HEK293 (cell line): Measurements from ENCODE around the gene BBX.

Source experiments
- CTCF ChIA-PET: fragments of 350-600 bp; formaldehyde crosslinking; extraction: SDS; loops from one replicate; lab custom pipeline; 2021; ENCODE audit warnings: antibody characterized with exemption; lab: Yijun Ruan, JAX
- POLR2A ChIA-PET: fragments of 300-600 bp; formaldehyde crosslinking; extraction: SDS; loops from one replicate; lab custom pipeline; 2020; ENCODE audit warnings: antibody characterized with exemption, inconsistent platforms; lab: Yijun Ruan, JAX
- H3K27ac ChIP-seq: fragments of 200-500 bp; sonication (Bioruptor generic); 2 replicates; pipeline ENCODE4 v1.5.1; 2014; ENCODE audit warnings: low read depth, low read length, control low read depth, inconsistent platforms; ENCODE audit errors: extremely low read depth
- H3K36me3 ChIP-seq, 2 experiments: fragments of 200-500 bp in 1 of 2; sonication (Bioruptor generic) in 1 of 2; 1 replicate in 1 of 2; 2 replicates in 1 of 2; pipeline ENCODE4 v1.5.1; 2014 to 2017; ENCODE audit warnings: inconsistent platforms in 2 of 2, low read length in 2 of 2; ENCODE audit not compliant: control insufficient read depth in 2 of 2, insufficient read depth in 1 of 2
- H3K4me1 ChIP-seq: fragments of 200-500 bp; sonication (Bioruptor generic); 2 replicates; pipeline ENCODE4 v1.5.1; 2014; ENCODE audit warnings: mild to moderate bottlenecking, low read length, inconsistent platforms; ENCODE audit not compliant: control insufficient read depth, insufficient read depth
- H3K4me3 ChIP-seq: 2 replicates; pipeline ENCODE4 v1.5.1; 2011; ENCODE audit warnings: low read depth, mild to moderate bottlenecking, control low read depth, low read length, moderate library complexity
- H3K9me3 ChIP-seq: fragments of 200-500 bp; sonication (Bioruptor generic); 2 replicates; pipeline ENCODE4 v1.5.1; 2014; ENCODE audit warnings: low read depth, low read length, inconsistent platforms; ENCODE audit not compliant: control insufficient read depth, insufficient read depth
- ELK4 ChIP-seq: IDR thresholded peaks from 2 replicates; pipeline ENCODE4 v1.6.1; 2011; ENCODE audit warnings: mild to moderate bottlenecking, low read depth, low read length, borderline replicate concordance
- GLI2 ChIP-seq: fragments of 450-650 bp; formaldehyde crosslinking; IDR thresholded peaks from 2 replicates; pipeline ENCODE4; 2017; ENCODE audit warnings: missing biosample characterization, missing genetic modification characterization, low read depth, borderline replicate concordance
- KLF16 ChIP-seq: fragments of 450-650 bp; formaldehyde crosslinking; IDR thresholded peaks from 2 replicates; pipeline ENCODE4 v1.5.1; 2017; ENCODE audit warnings: missing biosample characterization, missing genetic modification characterization
- KLF17 ChIP-seq: fragments of 450-650 bp; formaldehyde crosslinking; IDR thresholded peaks from 2 replicates; pipeline ENCODE4 v1.5.1; 2016; ENCODE audit warnings: missing biosample characterization, missing genetic modification characterization
- KLF9 ChIP-seq: fragments of 450-650 bp; formaldehyde crosslinking; IDR thresholded peaks from 2 replicates; pipeline ENCODE4 v1.5.1; 2016; ENCODE audit warnings: missing biosample characterization, missing genetic modification characterization, low read depth
- PRDM10 ChIP-seq: fragments of 450-650 bp; formaldehyde crosslinking; IDR thresholded peaks from 2 replicates; pipeline ENCODE4 v1.5.1; 2016; ENCODE audit warnings: missing biosample characterization, missing genetic modification characterization
- SCRT1 ChIP-seq: fragments of 450-650 bp; formaldehyde crosslinking; IDR thresholded peaks from 2 replicates; pipeline ENCODE4 v1.5.1; 2016; ENCODE audit warnings: missing biosample characterization, missing genetic modification characterization, borderline replicate concordance
- SP3 ChIP-seq: fragments of 450-650 bp; formaldehyde crosslinking; IDR thresholded peaks from 2 replicates; pipeline ENCODE4 v1.5.1; 2016; ENCODE audit warnings: missing biosample characterization, missing genetic modification characterization
- ZBTB1 ChIP-seq: fragments of 450-650 bp; formaldehyde crosslinking; IDR thresholded peaks from 2 replicates; pipeline ENCODE4 v1.5.1; 2016; ENCODE audit warnings: missing biosample characterization, missing genetic modification characterization
- ZBTB49 ChIP-seq: fragments of 450-650 bp; formaldehyde crosslinking; IDR thresholded peaks from 2 replicates; pipeline ENCODE4 v1.5.1; 2016; ENCODE audit warnings: missing biosample characterization, missing genetic modification characterization, low read depth
- ZNF114 ChIP-seq: fragments of 450-650 bp; formaldehyde crosslinking; IDR thresholded peaks from 2 replicates; pipeline ENCODE4 v1.5.0; 2017; ENCODE audit warnings: missing biosample characterization, missing genetic modification characterization
- ZNF2 ChIP-seq: fragments of 450-650 bp; formaldehyde crosslinking; IDR thresholded peaks from 2 replicates; pipeline ENCODE4 v1.5.1; 2016; ENCODE audit warnings: missing biosample characterization, missing genetic modification characterization
- ZNF266 ChIP-seq: fragments of 450-650 bp; formaldehyde crosslinking; IDR thresholded peaks from 2 replicates; pipeline ENCODE4 v1.5.1; 2016; ENCODE audit warnings: missing biosample characterization, missing genetic modification characterization, low read depth
- ZNF350 ChIP-seq: fragments of 450-650 bp; formaldehyde crosslinking; IDR thresholded peaks from 2 replicates; pipeline ENCODE4 v1.5.0; 2017; ENCODE audit warnings: missing biosample characterization, mild to moderate bottlenecking, missing genetic modification characterization
- ZNF501 ChIP-seq: fragments of 450-650 bp; formaldehyde crosslinking; IDR thresholded peaks from 2 replicates; pipeline ENCODE4 v1.5.1; 2016; ENCODE audit warnings: missing biosample characterization, missing genetic modification characterization
- ZNF529 ChIP-seq: fragments of 450-650 bp; formaldehyde crosslinking; IDR thresholded peaks from 2 replicates; pipeline ENCODE4 v1.5.1; 2017; ENCODE audit warnings: missing genetic modification characterization, missing biosample characterization; ENCODE audit not compliant: insufficient replicate concordance
- ZNF560 ChIP-seq: fragments of 450-650 bp; formaldehyde crosslinking; IDR thresholded peaks from 2 replicates; pipeline ENCODE4 v1.5.1; 2017; ENCODE audit warnings: missing biosample characterization, missing genetic modification characterization, borderline replicate concordance
- ZNF571 ChIP-seq: fragments of 450-650 bp; formaldehyde crosslinking; IDR thresholded peaks from 2 replicates; pipeline ENCODE4 v1.5.0; 2017; ENCODE audit warnings: missing biosample characterization, missing genetic modification characterization
- ZNF629 ChIP-seq: fragments of 450-650 bp; formaldehyde crosslinking; IDR thresholded peaks from 2 replicates; pipeline ENCODE4 v1.5.1; 2017; ENCODE audit warnings: missing biosample characterization, missing genetic modification characterization
- ZNF670 ChIP-seq: fragments of 450-650 bp; formaldehyde crosslinking; IDR thresholded peaks from 2 replicates; pipeline ENCODE4 v1.5.1; 2016; ENCODE audit warnings: missing biosample characterization, missing genetic modification characterization, low read depth
- TF ChIP-seq, protein P1 (sequence below): fragments of 450-650 bp; formaldehyde crosslinking; IDR thresholded peaks from 2 replicates; pipeline ENCODE4 v1.5.1; 2017; ENCODE audit warnings: missing biosample characterization, missing genetic modification characterization
- TF ChIP-seq, protein P2 (sequence below): fragments of 450-650 bp; formaldehyde crosslinking; IDR thresholded peaks from 2 replicates; pipeline ENCODE4 v1.5.1; 2016; ENCODE audit warnings: missing biosample characterization, missing genetic modification characterization
- TF ChIP-seq, protein P3 (sequence below): fragments of 450-650 bp; formaldehyde crosslinking; IDR thresholded peaks from 2 replicates; pipeline ENCODE4 v1.5.1; 2016; ENCODE audit warnings: missing biosample characterization, missing genetic modification characterization

BBX gene

DNA sequence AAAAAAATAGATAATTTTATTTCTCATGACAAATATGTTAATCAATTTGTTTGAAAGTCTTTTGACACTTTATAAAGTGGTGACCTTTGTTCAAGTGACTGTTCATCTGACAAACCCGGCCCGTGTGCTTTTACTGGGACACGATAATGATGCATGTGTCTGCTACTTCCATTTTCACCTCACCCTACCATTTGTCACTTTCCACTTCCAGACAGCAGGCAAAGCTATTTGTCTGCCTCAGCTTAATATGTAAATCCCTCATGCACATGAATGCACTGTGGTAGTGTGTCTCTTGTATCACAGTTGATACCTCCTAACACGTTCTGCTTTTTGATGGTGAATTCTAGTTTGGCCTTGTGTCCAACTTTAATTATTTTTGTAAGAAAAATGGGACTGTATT is 204.3 kb downstream of the BBX start:
- no peaks in the 10 kb centered on the region for H3K9me3 ChIP-seq
- H3K4me1 ChIP-seq, result no peaks in the 10 kb centered on the region
- no peak overlapping the region for H3K4me3 ChIP-seq
- no peak overlapping the region for H3K27ac ChIP-seq
- peaks cover 0 to 28% of the 10 kb centered on the region in 2 experiments; a peak in 1 of 3 replicates for H3K36me3 ChIP-seq
- no peak for TF ChIP-seq ZNF629 (tag by site-specific recombination)
- no peak for TF ChIP-seq ZNF2
- no peak for TF ChIP-seq ZNF529 (tag by site-specific recombination)
- no peak for TF ChIP-seq SCRT1
- TF ChIP-seq, protein P1, sequence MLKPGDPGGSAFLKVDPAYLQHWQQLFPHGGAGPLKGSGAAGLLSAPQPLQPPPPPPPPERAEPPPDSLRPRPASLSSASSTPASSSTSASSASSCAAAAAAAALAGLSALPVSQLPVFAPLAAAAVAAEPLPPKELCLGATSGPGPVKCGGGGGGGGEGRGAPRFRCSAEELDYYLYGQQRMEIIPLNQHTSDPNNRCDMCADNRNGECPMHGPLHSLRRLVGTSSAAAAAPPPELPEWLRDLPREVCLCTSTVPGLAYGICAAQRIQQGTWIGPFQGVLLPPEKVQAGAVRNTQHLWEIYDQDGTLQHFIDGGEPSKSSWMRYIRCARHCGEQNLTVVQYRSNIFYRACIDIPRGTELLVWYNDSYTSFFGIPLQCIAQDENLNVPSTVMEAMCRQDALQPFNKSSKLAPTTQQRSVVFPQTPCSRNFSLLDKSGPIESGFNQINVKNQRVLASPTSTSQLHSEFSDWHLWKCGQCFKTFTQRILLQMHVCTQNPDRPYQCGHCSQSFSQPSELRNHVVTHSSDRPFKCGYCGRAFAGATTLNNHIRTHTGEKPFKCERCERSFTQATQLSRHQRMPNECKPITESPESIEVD (tag by site-specific recombination), result no peak
- TF ChIP-seq KLF16 (tag by site-specific recombination), result no peak
- TF ChIP-seq ZNF266 (tag by site-specific recombination), result no peak
- TF ChIP-seq ZNF350 (tag by site-specific recombination), result no peak
- TF ChIP-seq ZBTB1, result no peak
- TF ChIP-seq SP3 (tag by site-specific recombination), result no peak
- TF ChIP-seq KLF9, result no peak
- TF ChIP-seq ZNF670 (tag by site-specific recombination), result no peak
- no peak for TF ChIP-seq ZBTB49
- TF ChIP-seq ELK4, result no peak
- TF ChIP-seq, protein P2, sequence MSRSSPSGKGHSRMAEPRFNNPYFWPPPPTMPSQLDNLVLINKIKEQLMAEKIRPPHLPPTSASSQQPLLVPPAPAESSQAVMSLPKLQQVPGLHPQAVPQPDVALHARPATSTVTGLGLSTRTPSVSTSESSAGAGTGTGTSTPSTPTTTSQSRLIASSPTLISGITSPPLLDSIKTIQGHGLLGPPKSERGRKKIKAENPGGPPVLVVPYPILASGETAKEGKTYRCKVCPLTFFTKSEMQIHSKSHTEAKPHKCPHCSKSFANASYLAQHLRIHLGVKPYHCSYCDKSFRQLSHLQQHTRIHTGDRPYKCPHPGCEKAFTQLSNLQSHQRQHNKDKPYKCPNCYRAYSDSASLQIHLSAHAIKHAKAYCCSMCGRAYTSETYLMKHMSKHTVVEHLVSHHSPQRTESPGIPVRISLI, result no peak
- TF ChIP-seq, all 188 proteins: peak for 0
- ChIA-PET POLR2A (no interaction called here), CTCF (interaction anchor here (1.1 kb wide), 1 partner anchor 51 kb away, joined by 3 read pairs; no protein-coding TSS in a partner anchor)

DNA sequence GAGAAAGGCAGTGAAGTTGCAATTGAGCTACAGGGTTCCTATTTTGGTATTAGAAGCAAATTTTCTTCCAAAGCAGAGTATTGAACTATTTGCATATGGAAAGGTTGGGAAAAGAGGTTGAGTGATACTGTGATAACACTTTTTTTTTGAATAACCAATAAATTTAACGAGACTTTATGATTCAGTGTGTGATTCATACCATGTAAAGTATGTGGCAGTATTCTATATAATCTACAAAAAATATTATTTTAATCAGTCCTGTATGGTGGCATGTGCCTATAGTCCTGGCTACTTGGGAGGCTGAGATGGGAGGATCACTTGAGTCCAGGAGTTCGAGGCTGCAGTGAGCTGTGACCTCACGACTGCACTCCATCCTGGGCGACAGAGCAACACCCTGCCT is 206.9 kb downstream of the BBX start:
- ChIA-PET POLR2A (no interaction called here), CTCF (interaction anchor here (0.6 to 1.9 kb wide), 3 partner anchors 18 to 76 kb away, joined by 3 to 7 read pairs (median 4); no protein-coding TSS in a partner anchor)
- Histone ChIP-seq H3K4me3 (no peak overlapping the region), H3K27ac (no peak overlapping the region), H3K36me3 (peaks cover 0 to 45% of the 10 kb centered on the region in 2 experiments; a peak in 1 of 3 replicates), H3K4me1 (no peaks in the 10 kb centered on the region), H3K9me3 (no peaks in the 10 kb centered on the region)
- TF ChIP-seq ZNF501 (no peak), ZNF114 (tag by site-specific recombination) (no peak), KLF17 (tag by site-specific recombination) (no peak), ZNF560 (no peak), PRDM10 (no peak), ZNF571 (tag by site-specific recombination) (no peak), GLI2 (no peak)
- TF ChIP-seq, protein P3, sequence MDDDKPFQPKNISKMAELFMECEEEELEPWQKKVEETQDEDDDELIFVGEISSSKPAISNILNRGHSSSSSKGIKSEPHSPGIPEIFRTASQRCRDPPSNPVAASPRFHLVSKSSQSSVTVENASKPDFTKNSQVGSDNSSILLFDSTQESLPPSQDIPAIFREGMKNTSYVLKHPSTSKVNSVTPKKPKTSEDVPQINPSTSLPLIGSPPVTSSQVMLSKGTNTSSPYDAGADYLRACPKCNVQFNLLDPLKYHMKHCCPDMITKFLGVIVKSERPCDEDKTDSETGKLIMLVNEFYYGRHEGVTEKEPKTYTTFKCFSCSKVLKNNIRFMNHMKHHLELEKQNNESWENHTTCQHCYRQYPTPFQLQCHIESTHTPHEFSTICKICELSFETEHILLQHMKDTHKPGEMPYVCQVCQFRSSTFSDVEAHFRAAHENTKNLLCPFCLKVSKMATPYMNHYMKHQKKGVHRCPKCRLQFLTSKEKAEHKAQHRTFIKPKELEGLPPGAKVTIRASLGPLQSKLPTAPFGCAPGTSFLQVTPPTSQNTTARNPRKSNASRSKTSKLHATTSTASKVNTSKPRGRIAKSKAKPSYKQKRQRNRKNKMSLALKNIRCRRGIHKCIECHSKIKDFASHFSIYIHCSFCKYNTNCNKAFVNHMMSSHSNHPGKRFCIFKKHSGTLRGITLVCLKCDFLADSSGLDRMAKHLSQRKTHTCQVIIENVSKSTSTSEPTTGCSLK (tag by site-specific recombination), result no peak
